ENCODE data around the gene MRPL51. TPM values are rescaled to one million over a fixed set of nuclear protein-coding genes. Genes with fewer than 3 reads are reported as not detected.
A peak's percentile ranks its signal among the peaks of the same experiment; 100 is the strongest.

The MRPL51 gene
- total and polyA plus RNA-seq, 9 of the 15 experiments (the other 6 are each of a cell fraction or from before 2014, with no cell fraction given): 127 to 727 (median 208) TPM

GRCh38 chr12:6493497-6494257 lies 615 bp upstream of the MRPL51 start, which contains the start of gene NCAPD2 (continued):
- TF ChIP-seq, protein P1, sequence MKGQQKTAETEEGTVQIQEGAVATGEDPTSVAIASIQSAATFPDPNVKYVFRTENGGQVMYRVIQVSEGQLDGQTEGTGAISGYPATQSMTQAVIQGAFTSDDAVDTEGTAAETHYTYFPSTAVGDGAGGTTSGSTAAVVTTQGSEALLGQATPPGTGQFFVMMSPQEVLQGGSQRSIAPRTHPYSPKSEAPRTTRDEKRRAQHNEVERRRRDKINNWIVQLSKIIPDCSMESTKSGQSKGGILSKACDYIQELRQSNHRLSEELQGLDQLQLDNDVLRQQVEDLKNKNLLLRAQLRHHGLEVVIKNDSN (CRISPR knock-in tag; IDR thresholded peaks at IDR 0.05): no peak
- TF ChIP-seq CC2D1A (IDR thresholded peaks at IDR 0.05) (peak; percentile 58; the same call in 1 of the 2 replicates), MBD2 (IDR thresholded peaks at IDR 0.05; ENCODE audit: borderline replicate concordance, low read depth) (peak; percentile 37; the same call in 1 of the 2 replicates), E2F4 (CRISPR knock-in tag; IDR thresholded peaks at IDR 0.05; ENCODE audit: low read depth) (peak; percentile 85), TAF1 (IDR thresholded peaks at IDR 0.05; ENCODE audit: control insufficient read depth, extremely low read depth, insufficient read depth, low read length, severe bottlenecking) (peak; percentile 32), SUPT5H (IDR thresholded peaks at IDR 0.05) (peak; percentile 65), SMARCA5 (IDR thresholded peaks at IDR 0.05) (peak; percentile 57), ID3 (CRISPR knock-in tag; IDR thresholded peaks at IDR 0.05) (no peak), ID3 (tag; IDR thresholded peaks at IDR 0.05) (no peak), ELF1 (tag; IDR thresholded peaks at IDR 0.05) (peak; percentile 16; the same call in 1 of the 2 replicates), GTF2E2 (tag; IDR thresholded peaks at IDR 0.05) (no peak), HDAC3 (IDR thresholded peaks at IDR 0.05; ENCODE audit: borderline replicate concordance, partially characterized antibody) (peak; percentile 14), NRF1 (conservative IDR thresholded peaks at IDR 0.05 in 1 of 2, IDR thresholded peaks at IDR 0.05 in 1 of 2) (peak; percentile 47 to 53; a peak in 2 of 4 replicates), L3MBTL2 (IDR thresholded peaks at IDR 0.05) (peak; percentile 77), EP400 (IDR thresholded peaks at IDR 0.05) (peak; percentile 93), SAP30 (IDR thresholded peaks at IDR 0.05; ENCODE audit: borderline replicate concordance, insufficient read depth, low read depth, low read length, poor library complexity, severe bottlenecking) (peak; percentile 28)
- TF ChIP-seq, protein P2, sequence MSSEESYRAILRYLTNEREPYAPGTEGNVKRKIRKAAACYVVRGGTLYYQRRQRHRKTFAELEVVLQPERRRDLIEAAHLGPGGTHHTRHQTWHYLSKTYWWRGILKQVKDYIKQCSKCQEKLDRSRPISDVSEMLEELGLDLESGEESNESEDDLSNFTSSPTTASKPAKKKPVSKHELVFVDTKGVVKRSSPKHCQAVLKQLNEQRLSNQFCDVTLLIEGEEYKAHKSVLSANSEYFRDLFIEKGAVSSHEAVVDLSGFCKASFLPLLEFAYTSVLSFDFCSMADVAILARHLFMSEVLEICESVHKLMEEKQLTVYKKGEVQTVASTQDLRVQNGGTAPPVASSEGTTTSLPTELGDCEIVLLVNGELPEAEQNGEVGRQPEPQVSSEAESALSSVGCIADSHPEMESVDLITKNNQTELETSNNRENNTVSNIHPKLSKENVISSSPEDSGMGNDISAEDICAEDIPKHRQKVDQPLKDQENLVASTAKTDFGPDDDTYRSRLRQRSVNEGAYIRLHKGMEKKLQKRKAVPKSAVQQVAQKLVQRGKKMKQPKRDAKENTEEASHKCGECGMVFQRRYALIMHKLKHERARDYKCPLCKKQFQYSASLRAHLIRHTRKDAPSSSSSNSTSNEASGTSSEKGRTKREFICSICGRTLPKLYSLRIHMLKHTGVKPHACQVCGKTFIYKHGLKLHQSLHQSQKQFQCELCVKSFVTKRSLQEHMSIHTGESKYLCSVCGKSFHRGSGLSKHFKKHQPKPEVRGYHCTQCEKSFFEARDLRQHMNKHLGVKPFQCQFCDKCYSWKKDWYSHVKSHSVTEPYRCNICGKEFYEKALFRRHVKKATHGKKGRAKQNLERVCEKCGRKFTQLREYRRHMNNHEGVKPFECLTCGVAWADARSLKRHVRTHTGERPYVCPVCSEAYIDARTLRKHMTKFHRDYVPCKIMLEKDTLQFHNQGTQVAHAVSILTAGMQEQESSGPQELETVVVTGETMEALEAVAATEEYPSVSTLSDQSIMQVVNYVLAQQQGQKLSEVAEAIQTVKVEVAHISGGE (CRISPR knock-in tag; IDR thresholded peaks at IDR 0.05): peak in 1 of 3 experiments; percentile 95; a peak in 2 of 6 replicates
- TF ChIP-seq, protein P3, sequence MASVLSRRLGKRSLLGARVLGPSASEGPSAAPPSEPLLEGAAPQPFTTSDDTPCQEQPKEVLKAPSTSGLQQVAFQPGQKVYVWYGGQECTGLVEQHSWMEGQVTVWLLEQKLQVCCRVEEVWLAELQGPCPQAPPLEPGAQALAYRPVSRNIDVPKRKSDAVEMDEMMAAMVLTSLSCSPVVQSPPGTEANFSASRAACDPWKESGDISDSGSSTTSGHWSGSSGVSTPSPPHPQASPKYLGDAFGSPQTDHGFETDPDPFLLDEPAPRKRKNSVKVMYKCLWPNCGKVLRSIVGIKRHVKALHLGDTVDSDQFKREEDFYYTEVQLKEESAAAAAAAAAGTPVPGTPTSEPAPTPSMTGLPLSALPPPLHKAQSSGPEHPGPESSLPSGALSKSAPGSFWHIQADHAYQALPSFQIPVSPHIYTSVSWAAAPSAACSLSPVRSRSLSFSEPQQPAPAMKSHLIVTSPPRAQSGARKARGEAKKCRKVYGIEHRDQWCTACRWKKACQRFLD (CRISPR knock-in tag; IDR thresholded peaks at IDR 0.05): peak; percentile 49; the same call in 1 of the 2 replicates
